GM18498 (cell line): ENCODE measurements around the gene NDUFAF5.

Experiments
- ATAC-seq: cut with Tn5 transposase; IDR thresholded peaks from one replicate; pipeline ENCODE4 v1.9.1; 2021; ENCODE audit warnings: mild to moderate bottlenecking, moderate library complexity; ENCODE audit not compliant: unreplicated experiment

The NDUFAF5 gene

GRCh38 chr20:13865791-13866351 is 81.0 kb downstream of the NDUFAF5 start:
- ATAC-seq = no peak

GRCh38 chr20:13868331-13868730 is 83.5 kb downstream of the NDUFAF5 start:
- ATAC-seq = no peak

- ATAC-seq = no peak
Observed at GRCh38 chr20:13870170-13870748, 85.4 kb downstream of the NDUFAF5 start.
